HG03135 (cell line): ENCODE measurements around the gene EGFR.

Source experiments
- ATAC-seq: cut with Tn5 transposase; IDR thresholded peaks from one replicate; pipeline ENCODE4 v1.9.1; 2021; ENCODE audit warnings: mild to moderate bottlenecking, moderate library complexity; ENCODE audit not compliant: unreplicated experiment

The EGFR gene

GRCh38 chr7:55018361-55019190 is at the start of gene EGFR:
Gene EGFR, plus strand, starts transcription at chr7:55019017. Its CDS starts 261 bp downstream, at chr7:55019278.
- no peak for ATAC-seq

DNA sequence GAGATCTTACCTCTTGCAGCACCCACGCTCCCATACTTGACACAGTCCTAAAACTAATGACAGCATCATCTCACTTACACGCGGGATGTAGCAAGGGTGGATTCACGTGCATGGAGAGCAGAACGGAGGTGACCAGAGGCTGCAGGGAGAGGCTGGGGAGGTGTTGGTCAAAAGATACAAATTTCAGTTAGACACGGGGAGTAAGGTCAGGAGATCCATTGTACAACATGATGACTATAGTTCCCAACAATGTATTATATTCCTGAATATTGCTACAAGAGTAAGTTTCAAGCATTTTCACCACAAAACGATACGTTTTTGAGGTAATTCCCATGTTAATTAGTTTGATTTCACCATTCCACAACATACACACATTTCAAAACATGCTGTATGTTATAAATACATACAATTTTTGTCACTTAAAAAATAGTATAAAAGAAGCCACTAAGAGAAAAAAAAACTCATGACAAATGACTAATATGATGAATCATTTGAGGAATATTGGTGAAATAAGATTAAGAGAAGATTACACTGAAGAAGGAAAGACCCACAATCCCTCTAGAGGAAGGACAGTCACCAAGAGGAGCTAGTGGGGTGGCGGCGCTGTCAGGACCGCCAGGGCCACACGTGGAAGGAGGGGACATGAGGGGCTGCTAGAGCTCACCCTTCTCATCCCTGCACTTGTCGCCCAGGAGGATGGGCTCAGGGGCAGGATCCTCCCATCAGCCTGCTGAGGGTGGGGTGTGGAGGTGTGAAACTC is 49.4 kb upstream of the EGFR start:
- ATAC-seq: no peak

DNA sequence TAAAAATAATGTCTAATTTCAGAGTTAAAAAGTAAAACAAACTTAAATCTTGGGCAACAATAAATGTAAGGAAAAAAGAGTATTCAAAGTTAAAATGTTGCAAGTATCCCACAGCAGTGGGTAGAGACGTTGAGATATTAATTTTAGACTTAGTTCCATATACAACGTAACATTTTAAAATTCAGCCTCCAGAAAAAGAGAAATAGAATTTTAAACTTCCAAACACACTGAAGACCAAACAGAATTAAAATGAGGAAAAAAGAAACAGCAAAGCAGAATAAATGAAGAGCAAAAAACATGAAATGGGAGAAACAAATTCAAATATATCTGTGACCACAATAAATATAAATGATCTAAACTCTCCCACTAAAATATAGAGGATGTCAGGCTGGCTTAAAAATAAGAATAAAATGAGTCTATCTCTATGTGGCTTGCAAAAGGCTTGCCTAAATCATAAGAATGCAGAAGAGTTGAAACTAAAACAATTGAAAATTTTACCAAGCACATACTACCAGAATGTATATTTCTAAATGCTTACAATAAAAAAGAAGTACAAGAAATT is 46.0 kb upstream of the EGFR start:
- ATAC-seq: no peak

- ATAC-seq: no peak
Measured at GRCh38 chr7:54978364-54979116, 40.3 kb upstream of the EGFR start.

DNA sequence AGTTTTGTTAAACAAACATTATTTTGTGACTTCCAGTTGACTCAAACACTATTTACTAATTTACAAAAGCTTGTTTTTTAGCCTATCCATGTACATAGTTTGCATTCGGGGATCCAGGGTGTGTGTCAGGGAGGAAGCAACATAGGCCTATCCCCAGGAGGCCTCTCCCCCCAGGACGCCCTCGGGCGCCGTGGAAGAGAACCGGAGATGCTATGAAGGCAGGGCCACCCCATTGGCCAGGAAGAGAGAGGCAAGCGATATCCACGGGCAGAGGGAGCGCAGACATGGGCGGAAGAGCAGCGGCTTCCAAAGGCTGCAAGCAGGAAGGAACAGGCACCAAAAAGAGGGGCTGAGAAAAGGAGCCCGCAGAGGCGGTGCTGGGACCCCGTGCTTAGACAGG is 38.3 kb upstream of the EGFR start:
- no peak for ATAC-seq

DNA sequence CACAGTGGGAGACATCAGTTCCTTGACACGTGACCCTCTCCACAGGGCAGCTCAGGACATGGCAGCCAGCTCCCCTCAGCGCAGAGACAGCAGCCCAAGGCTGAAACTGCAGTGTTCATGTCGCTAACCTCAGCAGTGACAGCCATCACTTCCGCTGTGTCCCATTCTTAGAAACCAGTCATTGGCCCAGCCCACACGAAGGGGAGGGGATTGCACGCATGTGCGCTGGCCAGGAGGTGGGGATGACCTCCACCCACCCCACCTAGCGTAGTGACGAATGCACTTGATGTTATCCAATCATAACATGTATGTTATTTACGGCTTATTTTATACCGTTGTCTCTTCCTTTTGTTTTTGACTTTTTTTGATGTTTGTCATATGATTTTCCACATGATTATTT is 36.9 kb upstream of the EGFR start:
- no peak for ATAC-seq

DNA sequence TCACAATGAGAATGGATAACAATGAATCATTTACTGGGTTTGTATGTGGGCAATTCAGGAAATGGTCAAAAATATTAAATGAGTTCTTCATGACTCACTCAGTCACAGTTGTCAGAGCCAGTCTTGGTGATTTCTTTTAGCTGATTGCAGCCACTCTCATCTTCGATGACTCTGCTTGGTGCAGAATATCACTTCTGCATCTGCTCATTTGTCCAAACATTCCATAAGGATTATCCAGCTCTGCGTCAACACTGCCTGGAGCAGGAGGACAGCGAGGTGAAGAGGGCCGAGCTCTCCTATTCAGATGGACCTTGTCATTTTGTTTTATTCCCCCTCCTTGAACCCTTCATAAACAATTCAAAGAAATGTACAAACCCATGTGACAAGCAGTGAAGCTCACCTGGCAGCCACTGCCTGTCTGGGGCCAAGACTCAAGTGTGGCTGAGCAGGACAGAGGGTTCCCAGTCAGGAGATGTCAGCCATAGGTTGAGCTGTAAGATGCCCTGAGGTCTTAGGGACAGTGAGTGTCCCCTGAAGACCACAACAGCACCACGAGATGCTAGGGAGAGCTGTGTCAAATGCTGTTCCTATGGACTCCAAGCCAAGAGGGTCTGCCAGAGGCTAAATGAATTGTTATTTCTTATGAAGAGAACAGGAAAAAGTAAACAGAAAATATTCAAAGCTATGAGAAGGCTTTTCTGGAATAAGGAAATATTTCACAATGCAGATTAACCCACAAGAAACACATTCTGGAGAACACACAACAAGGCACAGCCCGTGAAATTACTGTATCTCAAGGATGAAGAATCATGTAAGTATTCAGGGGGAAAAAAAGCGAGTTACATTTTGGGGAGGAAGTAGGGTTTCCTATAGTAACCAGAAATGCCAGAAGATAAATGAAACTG is 33.1 kb upstream of the EGFR start:
- no peak for ATAC-seq

- no peak for ATAC-seq
Measured at GRCh38 chr7:54986716-54987115, 32.1 kb upstream of the EGFR start.

- ATAC-seq: no peak
Measured at GRCh38 chr7:54987772-54988171, 31.0 kb upstream of the EGFR start.

DNA sequence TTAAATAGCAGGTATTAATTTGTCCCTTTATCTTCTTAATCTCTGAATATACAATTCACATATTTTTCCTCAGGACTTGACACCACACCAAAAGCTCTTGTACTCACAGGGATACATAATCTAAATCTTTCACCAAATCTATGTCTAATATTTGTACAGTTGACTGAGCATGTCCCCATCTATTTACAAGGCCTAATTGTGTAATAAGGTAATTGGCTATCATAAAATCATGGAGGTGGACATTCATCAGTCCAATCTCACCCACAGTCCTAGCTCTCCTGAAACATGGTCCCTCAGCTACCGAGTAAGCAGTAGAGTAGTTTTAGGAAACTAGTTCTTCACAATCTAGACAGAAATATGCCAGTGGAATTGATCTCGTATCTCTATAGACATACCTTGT is 30.3 kb upstream of the EGFR start:
- ATAC-seq: no peak

DNA sequence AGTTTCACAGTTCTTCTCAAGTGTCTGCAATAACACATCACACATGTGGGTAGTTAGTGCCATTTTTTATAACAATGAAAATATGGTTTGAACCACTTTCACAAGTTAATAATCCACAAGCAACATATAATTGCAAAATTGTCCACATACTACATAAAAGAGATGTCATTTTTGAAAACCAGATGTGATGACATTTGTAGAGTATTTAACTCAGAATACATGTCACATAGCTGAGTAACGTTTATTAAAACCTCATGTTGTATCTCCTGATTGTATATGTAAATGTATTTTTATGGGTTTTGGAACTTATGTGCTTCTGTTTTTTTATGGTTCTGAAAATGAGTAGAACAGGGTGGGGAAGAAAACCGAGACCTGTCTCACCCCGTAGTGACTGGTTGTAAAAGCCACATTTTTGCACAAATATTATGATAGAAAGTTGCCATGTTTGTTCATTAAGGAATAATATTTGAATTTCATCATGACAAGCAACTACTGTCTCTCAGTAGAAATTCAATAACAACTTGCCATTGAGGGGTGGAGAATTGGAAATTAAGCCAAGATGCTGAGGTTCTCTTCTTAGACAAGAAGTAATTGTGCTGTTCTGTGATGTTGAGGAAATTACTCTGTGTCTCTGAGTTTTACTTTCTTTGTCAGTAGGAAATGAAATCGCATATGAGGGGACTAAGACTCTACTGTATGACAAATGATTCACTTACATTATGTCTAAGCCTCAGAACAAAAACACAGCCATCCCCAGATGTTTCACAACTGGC is 29.2 kb upstream of the EGFR start:
- no peak for ATAC-seq

DNA sequence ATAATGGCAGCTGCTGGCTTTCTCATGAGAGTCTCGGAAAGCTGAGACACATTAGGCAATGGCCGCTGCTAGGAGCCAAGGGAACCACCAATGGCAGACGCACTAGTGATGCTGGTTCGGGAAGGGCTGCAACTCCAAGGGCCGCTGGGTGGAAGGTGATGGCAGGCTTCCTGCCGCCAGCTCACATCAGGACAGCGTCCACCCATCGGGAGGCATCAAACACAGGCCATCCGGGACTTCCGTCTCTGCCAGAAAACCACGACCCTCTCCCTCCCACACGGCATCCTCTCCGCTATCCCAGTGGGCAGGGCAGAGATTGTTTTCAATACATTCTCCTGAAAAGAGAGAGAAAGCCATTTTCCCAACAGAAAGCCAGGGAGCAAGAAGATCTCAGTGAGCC is 27.5 kb upstream of the EGFR start:
- ATAC-seq: no peak

DNA sequence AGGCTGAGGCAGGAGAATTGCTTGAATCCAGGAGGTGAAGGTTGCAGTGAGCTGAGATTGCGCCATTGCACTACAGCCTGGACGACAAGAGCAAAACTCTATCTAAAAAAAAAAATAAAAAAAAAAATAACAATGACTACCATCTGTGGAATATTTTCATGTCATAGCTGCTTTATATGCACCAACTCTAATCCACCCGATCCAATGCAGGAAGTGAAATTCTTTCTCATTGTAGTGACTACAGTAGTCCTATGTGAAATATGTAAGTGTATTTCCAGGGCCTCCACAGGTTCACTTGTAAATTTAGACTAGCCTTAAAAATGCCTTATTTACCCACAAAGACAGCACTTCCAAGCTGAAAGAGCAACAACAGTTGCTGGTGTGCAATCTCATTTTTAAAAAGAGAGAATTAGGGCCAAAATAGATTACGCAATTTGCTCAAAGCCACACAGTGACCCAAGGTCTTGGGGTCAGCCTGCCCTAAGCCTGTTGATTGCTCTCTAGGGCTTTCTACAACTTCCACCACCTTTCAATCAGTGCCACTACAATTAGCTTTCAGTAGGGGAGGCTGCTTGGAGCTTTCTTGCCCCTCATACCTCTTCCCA is 25.8 kb upstream of the EGFR start:
- ATAC-seq: no peak

- no peak for ATAC-seq
Measured at GRCh38 chr7:54995166-54995565, 23.7 kb upstream of the EGFR start.

GRCh38 chr7:54995610-54996363 is 23.0 kb upstream of the EGFR start:
- ATAC-seq: no peak

DNA sequence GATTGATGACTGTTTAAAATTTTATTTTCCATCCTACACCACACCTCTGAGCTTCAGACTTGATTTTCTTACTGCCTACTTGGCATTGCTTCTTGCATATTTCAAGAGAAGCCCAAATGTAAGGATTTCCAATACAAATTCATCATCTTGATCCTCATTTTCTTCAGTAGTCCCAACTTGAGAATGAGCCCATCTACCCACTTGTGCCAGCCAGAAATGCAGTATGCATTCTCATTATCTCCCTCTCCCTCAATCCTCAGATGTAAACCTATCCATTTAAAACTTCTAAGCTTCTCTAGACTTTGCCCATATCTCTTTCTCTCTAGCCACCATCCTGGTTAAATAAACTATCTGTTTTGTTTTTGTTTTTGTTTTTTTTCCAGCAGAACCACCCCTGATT is 22.4 kb upstream of the EGFR start:
- no peak for ATAC-seq

- no peak for ATAC-seq
Measured at GRCh38 chr7:55004579-55004978, 14.2 kb upstream of the EGFR start.

DNA sequence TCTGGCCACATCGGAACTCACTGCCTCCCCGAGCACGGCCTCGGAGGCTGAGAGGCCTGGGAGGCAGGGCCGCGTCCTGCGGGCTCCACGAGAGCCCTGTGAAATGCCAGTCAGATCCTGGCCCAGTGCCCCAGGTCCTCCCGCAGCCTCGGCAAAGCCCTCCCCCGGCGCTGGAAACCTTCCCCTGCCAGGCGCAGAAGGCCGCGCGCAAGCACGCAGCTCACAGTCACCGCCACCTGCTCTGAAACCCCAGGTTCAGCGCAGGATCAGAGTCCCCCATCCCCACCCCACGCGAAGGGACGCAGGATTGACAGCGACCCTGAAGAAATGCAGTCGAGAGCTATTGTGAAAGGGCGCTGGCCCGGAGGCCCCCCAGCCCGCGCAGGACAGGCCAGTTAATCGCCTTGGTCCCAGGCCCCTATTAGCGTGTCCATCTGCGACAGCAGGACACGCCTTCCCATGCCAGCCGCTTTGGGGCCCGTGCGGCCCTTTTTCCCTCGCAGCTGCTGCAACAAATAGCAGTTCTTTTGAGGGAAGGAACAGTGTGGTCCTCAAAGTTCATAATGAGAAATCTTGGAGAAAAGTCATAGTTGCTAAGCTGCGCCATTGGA is 13.5 kb upstream of the EGFR start:
- ATAC-seq: no peak
